Measurements from ENCODE around the gene HTT. TPM values are rescaled to one million over a fixed set of nuclear protein-coding genes. Genes with fewer than 3 reads are reported as not detected.

HTT gene
- total RNA-seq, 1 donor from 2014 or later: 48.0 TPM

DNA sequence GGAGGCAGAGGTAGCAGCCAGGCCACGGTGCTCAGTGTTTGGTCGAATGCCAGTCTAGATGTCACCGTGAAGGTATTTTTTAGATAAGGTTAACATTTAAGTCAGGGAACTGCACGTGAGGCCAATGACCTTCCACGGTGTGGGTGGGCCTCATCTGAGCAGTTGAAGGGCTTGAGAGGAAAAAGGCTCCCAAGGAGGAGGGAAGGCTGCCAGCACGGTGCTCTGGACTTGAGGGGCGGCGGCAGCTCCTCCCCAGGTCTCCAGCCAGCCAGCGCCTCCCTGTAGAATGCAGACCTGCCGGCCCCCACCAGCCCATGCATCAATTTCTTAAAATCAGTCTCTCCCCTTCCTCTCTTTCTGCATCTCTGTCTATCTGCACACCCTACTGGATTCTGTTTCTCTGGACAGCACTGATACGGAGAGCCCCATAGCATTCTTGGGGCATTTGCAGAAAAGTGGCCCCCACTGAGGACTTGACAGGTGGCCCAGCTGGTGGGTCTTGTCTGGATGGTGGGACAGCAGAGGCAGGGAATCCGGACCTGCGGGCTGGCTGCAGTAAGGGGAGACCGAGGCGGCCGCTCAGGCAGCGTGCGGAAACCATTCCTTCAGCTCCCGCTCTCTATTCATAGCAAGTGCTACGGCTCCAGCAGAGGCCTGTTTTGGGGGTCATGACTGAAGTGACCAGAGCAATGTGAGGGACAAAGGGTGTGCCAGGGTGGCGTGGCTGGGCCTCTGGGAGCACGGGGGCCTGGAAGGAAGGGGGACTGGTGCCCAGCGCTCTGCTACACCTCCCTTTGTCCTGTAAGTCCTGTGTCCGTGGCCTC, 210.5 kb downstream of the HTT start:
- Mint-ChIP-seq H3K27ac (no peak overlapping the region), H3K4me3 (no peak overlapping the region), H3K4me1 (ENCODE audit: unreplicated experiment) (peaks cover 4% of the 10 kb centered on the region), H3K9me3 (peaks cover 4% of the 10 kb centered on the region), H3K27me3 (peaks cover 3% of the 10 kb centered on the region), H3K36me3 (no peaks in the 10 kb centered on the region)
- TF ChIP-seq, protein P1, sequence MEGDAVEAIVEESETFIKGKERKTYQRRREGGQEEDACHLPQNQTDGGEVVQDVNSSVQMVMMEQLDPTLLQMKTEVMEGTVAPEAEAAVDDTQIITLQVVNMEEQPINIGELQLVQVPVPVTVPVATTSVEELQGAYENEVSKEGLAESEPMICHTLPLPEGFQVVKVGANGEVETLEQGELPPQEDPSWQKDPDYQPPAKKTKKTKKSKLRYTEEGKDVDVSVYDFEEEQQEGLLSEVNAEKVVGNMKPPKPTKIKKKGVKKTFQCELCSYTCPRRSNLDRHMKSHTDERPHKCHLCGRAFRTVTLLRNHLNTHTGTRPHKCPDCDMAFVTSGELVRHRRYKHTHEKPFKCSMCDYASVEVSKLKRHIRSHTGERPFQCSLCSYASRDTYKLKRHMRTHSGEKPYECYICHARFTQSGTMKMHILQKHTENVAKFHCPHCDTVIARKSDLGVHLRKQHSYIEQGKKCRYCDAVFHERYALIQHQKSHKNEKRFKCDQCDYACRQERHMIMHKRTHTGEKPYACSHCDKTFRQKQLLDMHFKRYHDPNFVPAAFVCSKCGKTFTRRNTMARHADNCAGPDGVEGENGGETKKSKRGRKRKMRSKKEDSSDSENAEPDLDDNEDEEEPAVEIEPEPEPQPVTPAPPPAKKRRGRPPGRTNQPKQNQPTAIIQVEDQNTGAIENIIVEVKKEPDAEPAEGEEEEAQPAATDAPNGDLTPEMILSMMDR (conservative IDR thresholded peaks at IDR 0.05): no peak
- no peak for DNase-seq (ENCODE audit: extremely low spot score, unreplicated experiment)

DNA sequence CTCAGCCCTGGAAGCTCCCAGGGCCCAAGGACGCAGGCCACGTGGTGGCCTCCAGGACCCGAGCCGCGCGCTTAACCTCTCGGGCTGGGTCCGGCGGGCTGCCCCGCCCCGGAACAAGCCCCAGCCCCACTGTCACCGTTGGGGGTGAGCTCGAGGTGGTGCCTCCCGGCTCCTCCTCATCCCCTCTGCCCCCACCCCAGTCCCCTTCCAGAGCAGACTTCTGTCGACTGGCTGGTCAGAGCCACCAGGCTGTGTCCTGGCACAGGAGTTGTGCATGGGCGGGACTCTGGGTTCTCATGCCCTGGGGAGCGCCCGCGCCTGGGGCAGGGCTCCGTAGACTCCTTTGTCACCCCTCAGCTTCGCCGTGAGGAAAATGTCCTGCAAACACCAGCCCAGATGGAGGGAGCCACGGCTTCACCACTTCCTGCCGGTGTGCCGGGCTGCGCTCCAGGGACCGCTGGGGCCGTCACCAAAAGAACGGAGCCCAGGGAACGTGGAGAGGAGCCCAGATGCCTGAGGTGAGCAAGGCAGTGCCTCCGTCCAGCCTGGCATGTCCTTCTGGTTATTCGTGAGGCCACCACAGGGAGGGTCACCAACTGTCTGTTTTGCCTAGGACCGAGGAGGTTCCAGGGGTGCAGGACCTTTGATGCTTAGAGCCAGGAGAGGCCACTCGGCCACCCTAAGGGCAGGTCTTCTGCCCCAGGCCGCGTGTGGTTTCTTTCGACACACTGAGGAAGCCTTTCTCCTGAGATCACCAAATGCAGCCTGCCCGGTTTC, 211.3 kb downstream of the HTT start:
- H3K27me3 Mint-ChIP-seq: peaks cover 3% of the 10 kb centered on the region
- H3K4me1 Mint-ChIP-seq (ENCODE audit: unreplicated experiment): peaks cover 5% of the 10 kb centered on the region
- H3K36me3 Mint-ChIP-seq: no peaks in the 10 kb centered on the region
- no peak overlapping the region for H3K27ac Mint-ChIP-seq
- peaks cover 4% of the 10 kb centered on the region for H3K9me3 Mint-ChIP-seq
- DNase-seq (ENCODE audit: extremely low spot score, unreplicated experiment): peak; percentile 65
- TF ChIP-seq, protein P1 (conservative IDR thresholded peaks at IDR 0.05): no peak
- H3K4me3 Mint-ChIP-seq: no peak overlapping the region

GRCh38 chr4:3286335-3287175, 212.1 kb downstream of the HTT start:
- peak; percentile 65 for DNase-seq (ENCODE audit: extremely low spot score, unreplicated experiment)
- Mint-ChIP-seq H3K27ac (no peak overlapping the region), H3K9me3 (peaks cover 3% of the 10 kb centered on the region), H3K36me3 (no peaks in the 10 kb centered on the region), H3K27me3 (peaks cover 5% of the 10 kb centered on the region), H3K4me1 (ENCODE audit: unreplicated experiment) (peaks cover 8% of the 10 kb centered on the region), H3K4me3 (no peak overlapping the region)
- TF ChIP-seq, protein P1 (conservative IDR thresholded peaks at IDR 0.05): no peak

- no peaks in the 10 kb centered on the region for H3K36me3 Mint-ChIP-seq
- TF ChIP-seq, protein P1 (conservative IDR thresholded peaks at IDR 0.05): no peak
- no peak overlapping the region for H3K27ac Mint-ChIP-seq
- H3K4me1 Mint-ChIP-seq (ENCODE audit: unreplicated experiment): peaks cover 11% of the 10 kb centered on the region
- no peak overlapping the region for H3K4me3 Mint-ChIP-seq
- H3K9me3 Mint-ChIP-seq: no peaks in the 10 kb centered on the region
- peak; percentile 36 for DNase-seq (ENCODE audit: extremely low spot score, unreplicated experiment)
- peaks cover 6% of the 10 kb centered on the region for H3K27me3 Mint-ChIP-seq
Observed at GRCh38 chr4:3287271-3287971, 212.9 kb downstream of the HTT start.

Measured in type B pancreatic cell (in vitro differentiated cells).